Measurements from ENCODE around the gene PTPN20. TPM values are rescaled to one million over a fixed set of nuclear protein-coding genes. Genes with fewer than 3 reads are reported as not detected.
"Not testable (repeated sequence)": the region's sequence is repeated elsewhere in the genome, so short reads cannot be mapped to it uniquely, and the experiment has no call there.

Gene PTPN20, protein sequence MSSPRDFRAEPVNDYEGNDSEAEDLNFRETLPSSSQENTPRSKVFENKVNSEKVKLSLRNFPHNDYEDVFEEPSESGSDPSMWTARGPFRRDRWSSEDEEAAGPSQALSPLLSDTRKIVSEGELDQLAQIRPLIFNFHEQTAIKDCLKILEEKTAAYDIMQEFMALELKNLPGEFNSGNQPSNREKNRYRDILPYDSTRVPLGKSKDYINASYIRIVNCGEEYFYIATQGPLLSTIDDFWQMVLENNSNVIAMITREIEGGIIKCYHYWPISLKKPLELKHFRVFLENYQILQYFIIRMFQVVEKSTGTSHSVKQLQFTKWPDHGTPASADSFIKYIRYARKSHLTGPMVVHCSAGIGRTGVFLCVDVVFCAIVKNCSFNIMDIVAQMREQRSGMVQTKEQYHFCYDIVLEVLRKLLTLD
- not detected in 2 replicates for total RNA-seq (2014; rRNA removed; shearing (Covaris generic))
- total RNA-seq (2022): not detected in 2 replicates
- percentile 7 among the genes with signal in this experiment for Bru-seq, nascent RNA
- percentile 3 among the genes with signal in this experiment for BruChase-seq, experiment 1, labeled RNA remaining after a 6-hour chase
- BruChase-seq, experiment 2, labeled RNA remaining after a 2-hour chase: percentile 7 among the genes with signal in this experiment
- long read RNA-seq: 0 reads

DNA sequence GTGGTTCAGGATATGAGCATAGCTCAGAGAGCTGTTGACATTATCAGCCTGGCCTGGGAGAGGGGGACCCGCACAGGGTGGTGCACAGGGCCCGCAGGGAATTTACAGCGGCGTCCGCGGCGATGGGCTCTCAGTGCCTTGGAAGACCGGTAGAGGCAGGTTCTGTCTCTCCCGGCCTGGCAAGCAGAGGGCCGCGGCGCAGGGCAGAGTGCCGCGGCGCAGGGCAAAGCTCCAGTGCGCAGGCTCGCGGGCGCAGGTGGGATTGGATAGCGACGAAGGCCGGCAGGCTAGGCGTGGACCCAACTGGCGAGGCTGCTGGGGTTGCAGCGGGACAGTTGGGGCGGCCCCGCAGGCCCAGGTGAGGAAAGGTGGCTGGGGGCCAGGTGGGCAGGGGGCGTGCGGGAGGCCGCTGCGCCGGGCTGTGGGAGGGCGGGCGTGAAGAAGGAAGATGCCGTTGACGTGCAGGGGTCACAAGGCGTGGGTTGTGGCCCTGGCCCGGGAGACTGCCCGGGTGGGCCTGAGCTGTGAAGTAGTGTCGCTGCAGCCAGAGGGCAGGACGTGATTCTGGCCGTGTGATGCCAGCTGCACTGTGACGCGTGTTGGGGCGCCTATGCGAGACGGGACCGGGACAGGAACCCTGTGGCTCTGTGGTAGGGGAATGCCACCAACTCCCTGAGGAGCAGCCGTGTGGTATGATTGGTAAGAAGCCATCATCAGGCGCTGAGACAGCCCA lies at the start of gene PTPN20:
Gene PTPN20 (plus strand): TSS at position 285 of the 733 bp plus-strand sequence. CDS start 21,072 bp downstream, outside the sequence.
- H3K27ac ChIP-seq (ENCODE audit: low read depth, low read length, poor library complexity, severe bottlenecking); H3K4me1 ChIP-seq (ENCODE audit: insufficient read depth, low read length, poor library complexity, severe bottlenecking); BruUV-seq (replicated peaks); H3K4me2 ChIP-seq (ENCODE audit: low read length); H3K4me3 ChIP-seq (ENCODE audit: low read depth, low read length, poor library complexity, severe bottlenecking); H3K36me3 ChIP-seq (ENCODE audit: insufficient read depth, low read length); intact Hi-C loops (cut with micrococcal nuclease; ENCODE audit: unreplicated experiment); POLR2A ChIA-PET; H2AFZ ChIP-seq (ENCODE audit: low read length); H4K20me1 ChIP-seq (ENCODE audit: insufficient read depth, low read length); H3K79me2 ChIP-seq (ENCODE audit: insufficient read depth, low read depth, low read length); H3K9me2 ChIP-seq (ENCODE audit: insufficient read depth, low read length); DNase-seq (ENCODE audit: low spot score); CTCF ChIA-PET (ENCODE audit: unreplicated experiment); H3K9me3 ChIP-seq (ENCODE audit: low read length): not testable (repeated sequence)

DNA sequence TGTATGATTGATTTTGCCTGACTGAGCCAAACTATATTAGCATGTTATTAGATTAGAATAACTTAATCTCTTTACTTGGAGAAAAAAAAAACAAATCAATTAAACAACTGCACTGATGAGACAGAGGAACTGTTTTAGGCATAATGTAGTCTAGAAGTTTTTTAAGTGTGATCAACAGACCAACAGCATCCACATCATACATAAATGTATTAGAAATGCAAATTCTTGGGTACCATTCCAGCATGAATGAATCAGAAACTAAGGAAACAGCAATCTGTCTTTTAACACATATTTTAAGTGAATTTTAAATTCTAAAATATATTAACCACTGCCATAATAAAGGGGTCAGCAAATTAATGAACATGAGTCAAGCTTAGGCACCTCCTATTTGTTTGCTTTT lies 41.5 kb upstream of the PTPN20 start:
- H3K9me3 ChIP-seq (ENCODE audit: low read length); H3K4me1 ChIP-seq (ENCODE audit: insufficient read depth, low read length, poor library complexity, severe bottlenecking); DNase-seq (ENCODE audit: low spot score); H2AFZ ChIP-seq (ENCODE audit: low read length); H3K27ac ChIP-seq (ENCODE audit: low read depth, low read length, poor library complexity, severe bottlenecking); CTCF ChIA-PET (ENCODE audit: unreplicated experiment); H3K4me3 ChIP-seq (ENCODE audit: low read depth, low read length, poor library complexity, severe bottlenecking); BruUV-seq (replicated peaks); H3K36me3 ChIP-seq (ENCODE audit: insufficient read depth, low read length); H3K9me2 ChIP-seq (ENCODE audit: insufficient read depth, low read length); H4K20me1 ChIP-seq (ENCODE audit: insufficient read depth, low read length); POLR2A ChIA-PET; H3K79me2 ChIP-seq (ENCODE audit: insufficient read depth, low read depth, low read length); H3K4me2 ChIP-seq (ENCODE audit: low read length); intact Hi-C loops (cut with micrococcal nuclease; ENCODE audit: unreplicated experiment): not testable (repeated sequence)

DNA sequence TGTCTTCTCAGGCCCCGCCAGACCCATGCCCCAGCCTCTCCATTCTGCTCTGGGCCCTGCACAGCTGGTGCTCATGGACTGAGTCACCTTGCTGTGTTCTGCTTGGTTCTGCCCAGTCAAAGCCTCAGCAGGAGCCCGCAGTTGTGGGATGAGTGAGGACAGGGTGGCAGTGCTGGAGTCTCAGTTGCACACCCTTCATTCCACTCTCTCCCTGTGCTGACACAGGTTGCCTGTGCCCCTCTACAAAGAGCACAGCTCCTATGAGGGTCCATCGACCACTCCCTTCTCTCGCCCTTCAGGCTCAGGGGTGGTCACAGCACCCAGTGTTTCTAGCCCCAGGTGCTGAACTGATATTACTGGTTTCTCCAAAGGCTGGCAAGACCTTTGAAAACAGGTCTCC lies 39.6 kb upstream of the PTPN20 start:
- H3K4me3 ChIP-seq (ENCODE audit: low read depth, low read length, poor library complexity, severe bottlenecking); H3K36me3 ChIP-seq (ENCODE audit: insufficient read depth, low read length); H3K4me2 ChIP-seq (ENCODE audit: low read length); BruUV-seq (replicated peaks); H3K9me3 ChIP-seq (ENCODE audit: low read length); DNase-seq (ENCODE audit: low spot score); H3K79me2 ChIP-seq (ENCODE audit: insufficient read depth, low read depth, low read length); CTCF ChIA-PET (ENCODE audit: unreplicated experiment); intact Hi-C loops (cut with micrococcal nuclease; ENCODE audit: unreplicated experiment); H3K9me2 ChIP-seq (ENCODE audit: insufficient read depth, low read length); H3K4me1 ChIP-seq (ENCODE audit: insufficient read depth, low read length, poor library complexity, severe bottlenecking); H3K27ac ChIP-seq (ENCODE audit: low read depth, low read length, poor library complexity, severe bottlenecking); H2AFZ ChIP-seq (ENCODE audit: low read length); POLR2A ChIA-PET; H4K20me1 ChIP-seq (ENCODE audit: insufficient read depth, low read length): not testable (repeated sequence)

DNA sequence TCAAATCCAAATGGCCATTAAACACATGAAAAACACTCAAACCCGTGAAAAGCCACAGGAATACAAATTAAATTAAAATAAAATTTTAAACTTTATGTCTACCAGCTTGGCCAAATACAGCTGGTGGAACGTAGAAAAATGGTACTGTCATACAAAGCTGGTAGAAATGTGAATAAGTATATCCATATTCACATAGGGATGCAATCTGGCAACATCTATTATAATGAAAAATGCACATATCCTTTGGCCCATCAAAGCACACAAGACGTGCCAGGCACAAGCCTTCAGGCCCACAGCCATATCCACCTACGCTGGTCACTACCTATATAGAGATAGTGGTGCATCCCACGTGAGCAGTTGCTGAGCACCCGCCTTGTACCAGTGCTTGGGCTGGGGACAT lies 35.9 kb upstream of the PTPN20 start:
- CTCF ChIA-PET (ENCODE audit: unreplicated experiment); H4K20me1 ChIP-seq (ENCODE audit: insufficient read depth, low read length); H3K27ac ChIP-seq (ENCODE audit: low read depth, low read length, poor library complexity, severe bottlenecking); H3K79me2 ChIP-seq (ENCODE audit: insufficient read depth, low read depth, low read length); H3K9me3 ChIP-seq (ENCODE audit: low read length); POLR2A ChIA-PET; H2AFZ ChIP-seq (ENCODE audit: low read length); H3K4me3 ChIP-seq (ENCODE audit: low read depth, low read length, poor library complexity, severe bottlenecking); intact Hi-C loops (cut with micrococcal nuclease; ENCODE audit: unreplicated experiment); DNase-seq (ENCODE audit: low spot score); H3K36me3 ChIP-seq (ENCODE audit: insufficient read depth, low read length); H3K4me1 ChIP-seq (ENCODE audit: insufficient read depth, low read length, poor library complexity, severe bottlenecking); H3K9me2 ChIP-seq (ENCODE audit: insufficient read depth, low read length); BruUV-seq (replicated peaks); H3K4me2 ChIP-seq (ENCODE audit: low read length): not testable (repeated sequence)

DNA sequence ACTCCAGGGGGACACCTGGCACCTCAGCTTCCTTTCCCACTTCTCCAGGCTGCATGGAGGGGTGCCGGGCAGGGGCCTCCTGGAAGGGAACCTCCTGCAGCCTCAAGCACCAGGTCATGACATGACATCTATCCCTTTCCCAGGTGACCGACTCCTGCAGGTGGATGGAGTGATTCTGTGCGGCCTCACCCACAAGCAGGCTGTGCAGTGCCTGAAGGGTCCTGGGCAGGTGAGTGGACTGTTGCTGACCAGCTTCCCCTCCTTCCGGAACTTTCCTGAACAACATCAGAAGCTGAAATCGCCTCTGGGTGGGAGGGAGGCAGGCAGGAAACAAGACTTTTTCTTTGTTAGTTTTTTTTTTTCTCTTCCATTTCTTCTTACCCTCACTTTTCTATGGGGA lies 34.5 kb upstream of the PTPN20 start:
- H3K36me3 ChIP-seq (ENCODE audit: insufficient read depth, low read length); intact Hi-C loops (cut with micrococcal nuclease; ENCODE audit: unreplicated experiment); CTCF ChIA-PET (ENCODE audit: unreplicated experiment); POLR2A ChIA-PET; H3K4me3 ChIP-seq (ENCODE audit: low read depth, low read length, poor library complexity, severe bottlenecking); H2AFZ ChIP-seq (ENCODE audit: low read length); H3K9me2 ChIP-seq (ENCODE audit: insufficient read depth, low read length); H3K27ac ChIP-seq (ENCODE audit: low read depth, low read length, poor library complexity, severe bottlenecking); DNase-seq (ENCODE audit: low spot score); H3K4me1 ChIP-seq (ENCODE audit: insufficient read depth, low read length, poor library complexity, severe bottlenecking); BruUV-seq (replicated peaks); H3K9me3 ChIP-seq (ENCODE audit: low read length); H4K20me1 ChIP-seq (ENCODE audit: insufficient read depth, low read length); H3K4me2 ChIP-seq (ENCODE audit: low read length); H3K79me2 ChIP-seq (ENCODE audit: insufficient read depth, low read depth, low read length): not testable (repeated sequence)

DNA sequence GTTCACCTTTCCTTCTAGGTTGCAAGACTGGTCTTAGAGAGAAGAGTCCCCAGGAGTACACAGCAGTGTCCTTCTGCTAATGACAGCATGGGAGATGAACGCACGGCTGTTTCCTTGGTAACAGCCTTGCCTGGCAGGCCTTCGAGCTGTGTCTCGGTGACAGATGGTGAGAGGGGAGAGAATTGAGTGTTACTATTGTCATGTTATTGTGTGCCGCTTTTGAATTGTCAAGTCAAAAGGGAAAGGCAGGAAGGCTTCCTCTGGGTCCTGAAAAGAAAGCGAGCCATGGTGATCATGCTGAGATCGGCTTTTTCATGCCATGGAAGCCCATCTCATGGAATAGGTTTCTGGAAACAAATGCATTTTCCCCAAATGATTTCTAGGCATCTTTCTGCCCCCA lies 32.5 kb upstream of the PTPN20 start:
- H3K27ac ChIP-seq (ENCODE audit: low read depth, low read length, poor library complexity, severe bottlenecking); H3K4me2 ChIP-seq (ENCODE audit: low read length); H3K36me3 ChIP-seq (ENCODE audit: insufficient read depth, low read length); intact Hi-C loops (cut with micrococcal nuclease; ENCODE audit: unreplicated experiment); H3K4me3 ChIP-seq (ENCODE audit: low read depth, low read length, poor library complexity, severe bottlenecking); H3K9me3 ChIP-seq (ENCODE audit: low read length); H3K79me2 ChIP-seq (ENCODE audit: insufficient read depth, low read depth, low read length); DNase-seq (ENCODE audit: low spot score); H3K4me1 ChIP-seq (ENCODE audit: insufficient read depth, low read length, poor library complexity, severe bottlenecking); POLR2A ChIA-PET; H4K20me1 ChIP-seq (ENCODE audit: insufficient read depth, low read length); CTCF ChIA-PET (ENCODE audit: unreplicated experiment); BruUV-seq (replicated peaks); H2AFZ ChIP-seq (ENCODE audit: low read length); H3K9me2 ChIP-seq (ENCODE audit: insufficient read depth, low read length): not testable (repeated sequence)

Measured in OCI-LY7 (cell line).